Vagina (tissue), 2 donors: ENCODE measurements around the gene MAPRE3. TPM values are rescaled to one million over a fixed set of nuclear protein-coding genes. Genes with fewer than 3 reads are reported as not detected.
A peak's percentile ranks its signal among the peaks of the same experiment; 100 is the strongest.

Experiments used
- DNase-seq, 2 donors: peaks; one replicate each; pipeline ENCODE4 v3.0.0-alpha.2; 2017; ENCODE audit errors: extremely low spot score in 2 of 2
- H3K27ac ChIP-seq: fragments of 200-600 bp; sonication (generic); one replicate; pipeline ENCODE4 v1.5.1; 2019
- H3K27me3 ChIP-seq: fragments of 200-600 bp; sonication (generic); one replicate; pipeline ENCODE4 v1.5.1; 2019
- H3K36me3 ChIP-seq, 2 donors: fragments of 200-600 bp; sonication (generic); one replicate each; pipeline ENCODE4 v1.5.1; 2017 to 2019
- H3K4me1 ChIP-seq: fragments of 200-600 bp; sonication (generic); one replicate; pipeline ENCODE4 v1.5.1; 2019
- H3K4me3 ChIP-seq, 2 donors: fragments of 200-600 bp; sonication (generic); 1 replicate in 1 of 2; 2 replicates in 1 of 2; pipeline ENCODE4 v1.5.1; 2016 to 2019
- H3K9me3 ChIP-seq: fragments of 200-600 bp; sonication (generic); one replicate; pipeline ENCODE4 v1.5.1; 2019
- POLR2A ChIP-seq, 2 donors: fragments of 450-650 bp; IDR thresholded peaks; one replicate each; pipeline ENCODE4 v1.6.1; 2017; ENCODE audit warnings: antibody characterized with exemption in 2 of 2, mild to moderate bottlenecking in 2 of 2, moderate library complexity in 2 of 2
- POLR2AphosphoS5 ChIP-seq, 2 donors: sonication (generic); formaldehyde crosslinking; IDR thresholded peaks; one replicate each; pipeline ENCODE4 v1.9.0; 2017; ENCODE audit warnings: antibody characterized with exemption in 2 of 2, mild to moderate bottlenecking in 2 of 2, low read depth in 1 of 2; ENCODE audit not compliant: insufficient read depth in 1 of 2
- intact Hi-C: fragments of 100-400 bp; cut with DNase I; formaldehyde crosslinking; loops from one replicate; pipeline ENCODE4 v1.15.1; 2023
- total RNA-seq: library from RNA; depleted of rRNA; stranded (reverse); fragments of >200 nt; gene quantifications from one replicate; pipeline ENCODE4 v1.2.3, GENCODE V29; 2016
- TF ChIP-seq, protein P1 (sequence below), 3 experiments: fragments of 450-650 bp in 2 of 3; fragments of 200-600 bp in 1 of 3; sonication (generic) in 1 of 3; IDR thresholded peaks; one replicate each; pipeline ENCODE4 v1.5.1; 2017 to 2019; ENCODE audit warnings: antibody characterized with exemption in 3 of 3, mild to moderate bottlenecking in 2 of 3, moderate library complexity in 2 of 3

MAPRE3 gene
- total RNA-seq, 1 donor from 2014 or later, result 20.6 TPM

DNA sequence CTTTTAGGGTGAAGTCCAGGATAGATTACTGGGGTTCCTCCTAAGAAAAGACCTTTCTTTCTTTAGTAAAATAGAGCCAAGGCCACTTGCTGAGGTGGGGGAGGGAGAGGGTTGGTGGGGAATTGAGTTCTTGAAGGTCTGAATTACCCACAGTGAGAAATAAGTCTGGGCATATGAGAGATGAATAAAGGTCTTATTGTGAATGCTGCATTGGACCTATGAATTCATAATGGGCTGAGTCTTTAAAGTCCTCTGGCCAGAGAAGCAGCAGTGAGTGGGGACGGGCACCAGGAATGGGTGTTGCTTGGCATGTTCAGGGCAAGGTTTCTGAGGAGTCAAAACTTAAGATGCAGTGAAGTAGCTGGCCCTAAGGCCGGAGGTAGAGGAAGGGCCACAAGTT is 10.5 kb downstream of the MAPRE3 start:
- Histone ChIP-seq H3K27ac (no peak overlapping the region), H3K36me3 (no peaks in the 10 kb centered on the region), H3K9me3 (no peaks in the 10 kb centered on the region), H3K27me3 (no peaks in the 10 kb centered on the region), H3K4me1 (peaks cover 18% of the 10 kb centered on the region), H3K4me3 (no peak overlapping the region)
- no peak for DNase-seq
- no peak for TF ChIP-seq POLR2AphosphoS5 (IDR thresholded peaks at IDR 0.05; ENCODE audit: insufficient read depth in 1 of 2, low read depth in 1 of 2)
- TF ChIP-seq, protein P1, sequence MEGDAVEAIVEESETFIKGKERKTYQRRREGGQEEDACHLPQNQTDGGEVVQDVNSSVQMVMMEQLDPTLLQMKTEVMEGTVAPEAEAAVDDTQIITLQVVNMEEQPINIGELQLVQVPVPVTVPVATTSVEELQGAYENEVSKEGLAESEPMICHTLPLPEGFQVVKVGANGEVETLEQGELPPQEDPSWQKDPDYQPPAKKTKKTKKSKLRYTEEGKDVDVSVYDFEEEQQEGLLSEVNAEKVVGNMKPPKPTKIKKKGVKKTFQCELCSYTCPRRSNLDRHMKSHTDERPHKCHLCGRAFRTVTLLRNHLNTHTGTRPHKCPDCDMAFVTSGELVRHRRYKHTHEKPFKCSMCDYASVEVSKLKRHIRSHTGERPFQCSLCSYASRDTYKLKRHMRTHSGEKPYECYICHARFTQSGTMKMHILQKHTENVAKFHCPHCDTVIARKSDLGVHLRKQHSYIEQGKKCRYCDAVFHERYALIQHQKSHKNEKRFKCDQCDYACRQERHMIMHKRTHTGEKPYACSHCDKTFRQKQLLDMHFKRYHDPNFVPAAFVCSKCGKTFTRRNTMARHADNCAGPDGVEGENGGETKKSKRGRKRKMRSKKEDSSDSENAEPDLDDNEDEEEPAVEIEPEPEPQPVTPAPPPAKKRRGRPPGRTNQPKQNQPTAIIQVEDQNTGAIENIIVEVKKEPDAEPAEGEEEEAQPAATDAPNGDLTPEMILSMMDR (IDR thresholded peaks at IDR 0.05), result no peak
- TF ChIP-seq POLR2A (IDR thresholded peaks at IDR 0.05), result no peak
- intact Hi-C loops, result no loop called here

DNA sequence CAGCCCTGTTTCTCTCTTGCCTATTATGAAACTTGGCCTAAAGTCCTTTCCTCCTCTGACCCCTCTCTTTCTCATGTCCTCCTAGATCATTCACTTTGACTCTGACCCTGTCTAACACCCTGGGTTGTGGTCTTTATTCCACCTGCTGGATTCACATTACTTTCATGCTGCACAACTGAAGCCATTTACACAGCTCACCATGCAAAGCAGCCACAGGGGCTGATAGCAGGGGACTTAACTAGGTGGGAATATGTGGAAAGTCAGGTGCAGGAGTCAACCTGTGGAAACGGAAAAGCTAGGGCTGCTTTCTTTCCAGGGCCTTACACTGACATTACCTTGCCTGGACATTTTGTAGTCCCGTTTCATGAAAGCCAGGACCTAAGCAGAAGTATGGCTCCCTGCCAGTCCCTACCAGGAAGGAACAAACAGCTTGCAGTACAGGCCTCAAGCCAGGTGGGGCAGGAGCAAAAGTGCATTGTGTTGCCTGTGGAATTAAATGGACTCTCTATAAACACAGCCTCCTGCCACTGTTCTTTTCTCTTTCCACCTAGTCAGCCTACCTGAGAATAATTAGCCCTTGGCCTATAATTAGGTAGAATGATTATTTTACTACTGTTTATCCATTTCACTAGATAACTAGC is 11.8 kb downstream of the MAPRE3 start:
- no peak for DNase-seq
- H3K27me3 ChIP-seq, result no peaks in the 10 kb centered on the region
- no peak overlapping the region for H3K4me3 ChIP-seq
- H3K4me1 ChIP-seq, result peaks cover 18% of the 10 kb centered on the region
- no peak overlapping the region for H3K27ac ChIP-seq
- intact Hi-C loops, result no loop called here
- no peaks in the 10 kb centered on the region for H3K9me3 ChIP-seq
- peak in 1 of 2 donors; percentile 42 for TF ChIP-seq POLR2AphosphoS5 (IDR thresholded peaks at IDR 0.05; ENCODE audit: insufficient read depth in 1 of 2, low read depth in 1 of 2)
- TF ChIP-seq, protein P1 (IDR thresholded peaks at IDR 0.05), result peak in 1 of 3 experiments; percentile 12
- TF ChIP-seq POLR2A (IDR thresholded peaks at IDR 0.05), result no peak
- no peaks in the 10 kb centered on the region for H3K36me3 ChIP-seq

DNA sequence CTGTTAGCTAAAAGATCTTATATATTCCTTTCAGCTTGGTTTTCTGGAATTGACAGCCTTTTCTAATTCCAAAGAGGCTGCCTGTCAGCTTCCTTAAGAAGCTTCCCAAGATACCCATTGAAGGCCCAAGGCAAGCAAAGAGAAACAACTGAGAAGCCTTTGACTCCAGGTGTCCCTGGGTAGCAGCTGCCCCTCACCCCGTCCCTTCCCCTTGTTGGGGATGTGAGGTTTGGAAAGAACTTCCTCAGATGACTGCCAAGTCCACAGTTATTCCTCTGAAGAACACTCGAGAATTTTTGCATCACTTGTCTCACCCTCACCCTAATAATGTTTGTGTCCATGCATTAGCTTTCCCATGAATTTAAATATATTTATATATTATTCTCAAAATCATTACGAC is 13.3 kb downstream of the MAPRE3 start:
- Histone ChIP-seq H3K4me1 (peaks cover 18% of the 10 kb centered on the region), H3K4me3 (no peak overlapping the region), H3K9me3 (no peaks in the 10 kb centered on the region), H3K27me3 (no peaks in the 10 kb centered on the region), H3K27ac (no peak overlapping the region), H3K36me3 (no peaks in the 10 kb centered on the region)
- TF ChIP-seq, protein P1 (IDR thresholded peaks at IDR 0.05), result no peak
- intact Hi-C loops, result no loop called here
- no peak for DNase-seq

DNA sequence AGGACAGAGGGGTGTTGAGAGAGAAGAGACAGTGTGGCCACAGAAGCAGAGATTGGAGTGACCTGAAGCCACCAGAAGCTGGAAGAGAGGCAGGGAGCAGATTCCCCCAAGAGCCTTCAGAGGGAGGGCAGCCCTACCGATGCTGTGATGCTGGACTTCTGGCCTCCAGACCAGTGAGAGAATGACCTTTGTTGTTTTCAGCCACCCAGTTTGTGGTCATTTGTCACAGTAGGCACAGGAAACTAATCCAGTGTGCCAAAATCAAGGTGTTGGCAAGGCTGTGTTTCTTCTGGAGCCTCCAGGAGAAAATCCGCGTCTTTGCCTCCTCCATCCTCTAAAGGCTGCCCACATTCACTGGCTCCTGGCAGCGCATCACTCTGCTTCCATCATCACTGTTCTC is 15.4 kb downstream of the MAPRE3 start:
- no peak overlapping the region for H3K27ac ChIP-seq
- H3K9me3 ChIP-seq, result no peaks in the 10 kb centered on the region
- TF ChIP-seq POLR2A (IDR thresholded peaks at IDR 0.05) (no peak), POLR2AphosphoS5 (IDR thresholded peaks at IDR 0.05; ENCODE audit: insufficient read depth in 1 of 2, low read depth in 1 of 2) (no peak)
- intact Hi-C loops, result no loop called here
- no peak for DNase-seq
- no peaks in the 10 kb centered on the region for H3K27me3 ChIP-seq
- no peaks in the 10 kb centered on the region for H3K36me3 ChIP-seq
- H3K4me3 ChIP-seq, result no peak overlapping the region
- H3K4me1 ChIP-seq, result peaks cover 9% of the 10 kb centered on the region

DNA sequence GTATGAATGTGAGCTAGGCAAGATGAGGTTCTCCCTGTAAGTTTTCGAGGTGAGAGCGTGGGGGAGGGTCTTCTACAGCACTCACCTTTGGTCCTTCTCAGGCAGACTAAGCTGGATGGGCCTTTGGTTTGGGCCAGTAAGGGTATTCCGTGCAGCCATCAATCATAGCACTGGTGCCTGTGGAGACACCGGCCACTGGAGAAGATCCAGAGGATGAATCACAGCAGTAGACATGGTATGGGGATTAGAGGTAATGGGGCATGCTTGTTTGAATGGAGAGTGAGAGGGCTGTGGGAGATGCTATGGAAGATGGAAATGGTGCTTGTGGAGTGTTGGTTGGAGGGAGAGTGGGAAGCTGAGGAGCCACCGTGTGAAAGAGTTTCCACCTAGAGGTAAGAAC is 16.1 kb downstream of the MAPRE3 start:
- no peak overlapping the region for H3K27ac ChIP-seq
- intact Hi-C loops, result no loop called here
- H3K9me3 ChIP-seq, result no peaks in the 10 kb centered on the region
- H3K4me3 ChIP-seq, result no peak overlapping the region
- H3K27me3 ChIP-seq, result no peaks in the 10 kb centered on the region
- DNase-seq, result no peak
- peaks cover 9% of the 10 kb centered on the region for H3K4me1 ChIP-seq
- TF ChIP-seq POLR2A (IDR thresholded peaks at IDR 0.05) (no peak), POLR2AphosphoS5 (IDR thresholded peaks at IDR 0.05; ENCODE audit: insufficient read depth in 1 of 2, low read depth in 1 of 2) (no peak)
- TF ChIP-seq, protein P1 (IDR thresholded peaks at IDR 0.05), result no peak
- no peaks in the 10 kb centered on the region for H3K36me3 ChIP-seq
